HEK293 (cell line): ENCODE data around the gene MGME1.

Source experiments
- CTCF ChIA-PET: fragments of 350-600 bp; formaldehyde crosslinking; extraction: SDS; loops from one replicate; lab custom pipeline; 2021; ENCODE audit warnings: antibody characterized with exemption; lab: Yijun Ruan, JAX
- POLR2A ChIA-PET: fragments of 300-600 bp; formaldehyde crosslinking; extraction: SDS; loops from one replicate; lab custom pipeline; 2020; ENCODE audit warnings: antibody characterized with exemption, inconsistent platforms; lab: Yijun Ruan, JAX
- H3K27ac ChIP-seq: fragments of 200-500 bp; sonication (Bioruptor generic); 2 replicates; pipeline ENCODE4 v1.5.1; 2014; ENCODE audit warnings: low read depth, low read length, control low read depth, inconsistent platforms; ENCODE audit errors: extremely low read depth
- H3K36me3 ChIP-seq, 2 experiments: fragments of 200-500 bp in 1 of 2; sonication (Bioruptor generic) in 1 of 2; 1 replicate in 1 of 2; 2 replicates in 1 of 2; pipeline ENCODE4 v1.5.1; 2014 to 2017; ENCODE audit warnings: inconsistent platforms in 2 of 2, low read length in 2 of 2; ENCODE audit not compliant: control insufficient read depth in 2 of 2, insufficient read depth in 1 of 2
- H3K4me1 ChIP-seq: fragments of 200-500 bp; sonication (Bioruptor generic); 2 replicates; pipeline ENCODE4 v1.5.1; 2014; ENCODE audit warnings: mild to moderate bottlenecking, low read length, inconsistent platforms; ENCODE audit not compliant: control insufficient read depth, insufficient read depth
- H3K4me3 ChIP-seq: 2 replicates; pipeline ENCODE4 v1.5.1; 2011; ENCODE audit warnings: low read depth, mild to moderate bottlenecking, control low read depth, low read length, moderate library complexity
- H3K9me3 ChIP-seq: fragments of 200-500 bp; sonication (Bioruptor generic); 2 replicates; pipeline ENCODE4 v1.5.1; 2014; ENCODE audit warnings: low read depth, low read length, inconsistent platforms; ENCODE audit not compliant: control insufficient read depth, insufficient read depth
- CTCF ChIP-seq: fragments of 450-650 bp; formaldehyde crosslinking; IDR thresholded peaks from 2 replicates; pipeline ENCODE4 v1.5.1; 2016; ENCODE audit warnings: missing biosample characterization, missing genetic modification characterization
- GLI4 ChIP-seq: fragments of 450-650 bp; formaldehyde crosslinking; IDR thresholded peaks from 2 replicates; pipeline ENCODE4 v1.5.1; 2016; ENCODE audit warnings: missing biosample characterization, missing genetic modification characterization
- OSR2 ChIP-seq: fragments of 450-650 bp; formaldehyde crosslinking; IDR thresholded peaks from 2 replicates; pipeline ENCODE4 v1.5.1; 2016; ENCODE audit warnings: missing biosample characterization, missing genetic modification characterization
- RBAK ChIP-seq: fragments of 450-650 bp; formaldehyde crosslinking; IDR thresholded peaks from 2 replicates; pipeline ENCODE4 v1.5.1; 2016; ENCODE audit warnings: missing biosample characterization, missing genetic modification characterization
- ZNF202 ChIP-seq: fragments of 450-650 bp; formaldehyde crosslinking; IDR thresholded peaks from 2 replicates; pipeline ENCODE4 v1.5.1; 2016; ENCODE audit warnings: missing biosample characterization, missing genetic modification characterization, borderline replicate concordance
- ZNF26 ChIP-seq: fragments of 450-650 bp; formaldehyde crosslinking; IDR thresholded peaks from 2 replicates; pipeline ENCODE4 v1.5.1; 2016; ENCODE audit warnings: missing biosample characterization, missing genetic modification characterization
- ZNF280C ChIP-seq: fragments of 450-650 bp; formaldehyde crosslinking; IDR thresholded peaks from 2 replicates; pipeline ENCODE4 v1.5.1; 2016; ENCODE audit warnings: missing biosample characterization, missing genetic modification characterization
- ZNF335 ChIP-seq: fragments of 450-650 bp; formaldehyde crosslinking; conservative IDR thresholded peaks from 2 replicates; pipeline ENCODE4 v1.5.1; 2016; ENCODE audit warnings: missing biosample characterization, missing genetic modification characterization
- ZNF362 ChIP-seq: fragments of 450-650 bp; formaldehyde crosslinking; IDR thresholded peaks from 2 replicates; pipeline ENCODE4 v1.5.1; 2016; ENCODE audit warnings: missing biosample characterization, missing genetic modification characterization
- ZNF548 ChIP-seq: fragments of 450-650 bp; formaldehyde crosslinking; IDR thresholded peaks from 2 replicates; pipeline ENCODE4 v1.5.1; 2016; ENCODE audit warnings: missing biosample characterization, missing genetic modification characterization
- ZNF654 ChIP-seq: fragments of 450-650 bp; formaldehyde crosslinking; IDR thresholded peaks from 2 replicates; pipeline ENCODE4 v1.5.1; 2016; ENCODE audit warnings: low read depth, missing biosample characterization, missing genetic modification characterization
- ZNF701 ChIP-seq: fragments of 450-650 bp; formaldehyde crosslinking; IDR thresholded peaks from 2 replicates; pipeline ENCODE4 v1.5.1; 2016; ENCODE audit warnings: missing biosample characterization, missing genetic modification characterization
- ZNF792 ChIP-seq: fragments of 450-650 bp; formaldehyde crosslinking; IDR thresholded peaks from 2 replicates; pipeline ENCODE4 v1.5.1; 2016; ENCODE audit warnings: missing biosample characterization, missing genetic modification characterization
- ZXDB ChIP-seq: fragments of 450-650 bp; formaldehyde crosslinking; IDR thresholded peaks from 2 replicates; pipeline ENCODE4 v1.5.1; 2016; ENCODE audit warnings: missing biosample characterization, missing genetic modification characterization

MGME1 gene

GRCh38 chr20:17992224-17992637 lies 23.4 kb downstream of the MGME1 start:
- Histone ChIP-seq H3K36me3 (peaks cover 25 to 28% of the 10 kb centered on the region in 2 experiments), H3K9me3 (no peaks in the 10 kb centered on the region), H3K4me3 (no peak overlapping the region), H3K4me1 (no peaks in the 10 kb centered on the region), H3K27ac (no peak overlapping the region)
- TF ChIP-seq ZNF701 (tag by site-specific recombination) (no peak), ZNF792 (tag by site-specific recombination) (no peak), ZXDB (no peak), ZNF202 (tag by site-specific recombination) (no peak)
- ChIA-PET CTCF (interaction anchor here (0.6 kb wide), 1 partner anchor 425 kb away, joined by 3 read pairs; no protein-coding TSS in a partner anchor), POLR2A (no interaction called here)

- no peak overlapping the region for H3K27ac ChIP-seq
Observed at GRCh38 chr20:17992847-17993513, 24.2 kb downstream of the MGME1 start.

GRCh38 chr20:17993546-17993945 lies 24.7 kb downstream of the MGME1 start:
- Histone ChIP-seq H3K36me3 (peaks cover 15 to 18% of the 10 kb centered on the region in 2 experiments), H3K27ac (no peak overlapping the region), H3K4me3 (no peak overlapping the region), H3K9me3 (no peaks in the 10 kb centered on the region), H3K4me1 (no peaks in the 10 kb centered on the region)
- ChIA-PET CTCF (interaction anchor here (0.6 to 1.3 kb wide), 4 partner anchors 24 to 489 kb away, joined by 3 to 5 read pairs (median 4); no protein-coding TSS in a partner anchor), POLR2A (interaction anchor here (1.0 kb wide), 1 partner anchor 28 kb away, joined by 6 read pairs; no protein-coding TSS in a partner anchor)
- TF ChIP-seq GLI4 (tag by site-specific recombination): no peak
- no peak for TF ChIP-seq ZNF548 (tag by site-specific recombination)
- no peak for TF ChIP-seq ZNF26 (tag by site-specific recombination)

More at GRCh38 chr20:17992847-17993513, 24.2 kb downstream of the MGME1 start:
- Histone ChIP-seq H3K36me3 (peaks cover 19 to 22% of the 10 kb centered on the region in 2 experiments), H3K4me3 (no peak overlapping the region), H3K4me1 (no peaks in the 10 kb centered on the region), H3K9me3 (no peaks in the 10 kb centered on the region)
- CTCF ChIA-PET: interaction anchor here (0.6 to 1.3 kb wide), 3 partner anchors 25 to 426 kb away, joined by 3 read pairs; no protein-coding TSS in a partner anchor
- TF ChIP-seq OSR2 (tag by site-specific recombination) (0 out of 2 replicates have a peak, but pooled peaks have one; percentile 36), RBAK (tag by site-specific recombination) (no peak)
- POLR2A ChIA-PET: interaction anchor here (1.0 kb wide), 1 partner anchor 27 kb away, joined by 6 read pairs; no protein-coding TSS in a partner anchor

- H3K9me3 ChIP-seq: no peaks in the 10 kb centered on the region
- peaks cover 0 to 2% of the 10 kb centered on the region in 2 experiments; a peak in 1 of 3 replicates for H3K36me3 ChIP-seq
- no peak overlapping the region for H3K4me3 ChIP-seq
- CTCF ChIA-PET: interaction anchor here (0.5 to 2.1 kb wide), 29 partner anchors 8 to 551 kb away, joined by 3 to 7 read pairs (median 3); partner anchors contain the start of gene BFSP1
- H3K27ac ChIP-seq: no peak overlapping the region
- TF ChIP-seq ZNF654 (tag by site-specific recombination) (peak; percentile 92), ZNF280C (tag by site-specific recombination) (no peak), CTCF (0 out of 2 replicates have a peak, but pooled peaks have one; percentile 40), ZNF362 (tag by site-specific recombination) (peak; percentile 37; the same call in 1 of the 2 replicates), ZNF335 (tag by site-specific recombination) (peak; percentile 33)
- H3K4me1 ChIP-seq: no peaks in the 10 kb centered on the region
- POLR2A ChIA-PET: no interaction called here
Observed at GRCh38 chr20:17995967-17996819, 27.4 kb downstream of the MGME1 start.
